ENCODE measurements around the gene EEIG1. TPM values are rescaled to one million over a fixed set of nuclear protein-coding genes. Genes with fewer than 3 reads are reported as not detected.

EEIG1 gene
- polyA plus RNA-seq, 1 donor (not counting 4 experiments of a cell fraction or from before 2014, with no cell fraction given) = 3.7 TPM

DNA sequence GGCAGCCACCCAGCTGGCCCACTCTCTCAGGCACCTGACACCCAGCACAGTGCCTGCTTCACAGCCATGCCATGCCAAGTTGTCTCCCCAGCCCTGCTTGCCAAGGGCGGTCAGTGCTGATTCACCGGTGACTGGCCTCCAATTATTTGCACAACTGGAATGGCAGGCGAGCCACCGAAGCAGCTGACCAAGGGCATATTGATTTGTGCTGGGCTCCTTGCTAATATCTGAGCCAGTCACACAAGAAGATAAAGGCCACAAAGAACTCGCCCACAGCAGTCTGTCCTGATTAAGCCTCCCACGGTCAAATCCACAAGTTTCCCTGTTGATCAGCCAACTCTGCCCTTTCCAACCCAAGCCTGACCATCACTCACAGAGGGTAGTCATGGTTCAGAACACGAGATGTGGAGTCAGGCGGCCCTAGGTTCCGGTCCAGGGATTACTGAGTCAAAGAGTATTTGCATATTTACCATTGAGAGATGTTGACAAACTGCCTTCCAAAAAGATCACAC lies 6.4 kb upstream of the EEIG1 start:
- Histone ChIP-seq H3K9ac (ENCODE audit: control insufficient read depth, extremely low read depth, insufficient read depth, low read length) (no peak overlapping the region), H3K4me1 (ENCODE audit: control insufficient read depth, extremely low read depth, insufficient read depth, low read length) (no peaks in the 10 kb centered on the region), H4K20me1 (ENCODE audit: control insufficient read depth, extremely low read depth, insufficient read depth, low read length) (no peaks in the 10 kb centered on the region), H3K27ac (ENCODE audit: control insufficient read depth, insufficient read depth, low read length) (no peak overlapping the region), H3K36me3 (ENCODE audit: control insufficient read depth in 2 of 2, extremely low read depth in 1 of 2, insufficient read depth in 2 of 2, low read length in 2 of 2) (no peaks in the 10 kb centered on the region), H2AFZ (ENCODE audit: control insufficient read depth, low read length) (no peak overlapping the region), H3K4me2 (ENCODE audit: control insufficient read depth, extremely low read depth, insufficient read depth, low read depth, low read length) (no peak overlapping the region), H3K4me3 (ENCODE audit: control insufficient read depth in 2 of 3, extremely low read depth in 1 of 3, insufficient read depth in 2 of 3, low read depth in 1 of 3, low read length in 3 of 3) (no peak overlapping the region), H3K79me2 (ENCODE audit: control insufficient read depth, insufficient read depth, low read length) (no peaks in the 10 kb centered on the region), H3K9me3 (ENCODE audit: control insufficient read depth, low read depth, low read length) (no peaks in the 10 kb centered on the region), H3K9me1 (ENCODE audit: control insufficient read depth, extremely low read depth, insufficient read depth, low read length) (no peaks in the 10 kb centered on the region), H3K27me3 (ENCODE audit: control insufficient read depth, extremely low read depth, insufficient read depth, low read length) (no peaks in the 10 kb centered on the region)
- dilution Hi-C loops (cut with MboI; ENCODE audit: extremely low pct_ligation_motif_present, low sequenced_read_pairs) = no loop called here
- no peak for DNase-seq (ENCODE audit: low read depth, low spot score)
- no peak for FAIRE-seq
- TF ChIP-seq EZH2 (IDR thresholded peaks at IDR 0.05; ENCODE audit: low read length) = no peak
- TF ChIP-seq, protein P1, sequence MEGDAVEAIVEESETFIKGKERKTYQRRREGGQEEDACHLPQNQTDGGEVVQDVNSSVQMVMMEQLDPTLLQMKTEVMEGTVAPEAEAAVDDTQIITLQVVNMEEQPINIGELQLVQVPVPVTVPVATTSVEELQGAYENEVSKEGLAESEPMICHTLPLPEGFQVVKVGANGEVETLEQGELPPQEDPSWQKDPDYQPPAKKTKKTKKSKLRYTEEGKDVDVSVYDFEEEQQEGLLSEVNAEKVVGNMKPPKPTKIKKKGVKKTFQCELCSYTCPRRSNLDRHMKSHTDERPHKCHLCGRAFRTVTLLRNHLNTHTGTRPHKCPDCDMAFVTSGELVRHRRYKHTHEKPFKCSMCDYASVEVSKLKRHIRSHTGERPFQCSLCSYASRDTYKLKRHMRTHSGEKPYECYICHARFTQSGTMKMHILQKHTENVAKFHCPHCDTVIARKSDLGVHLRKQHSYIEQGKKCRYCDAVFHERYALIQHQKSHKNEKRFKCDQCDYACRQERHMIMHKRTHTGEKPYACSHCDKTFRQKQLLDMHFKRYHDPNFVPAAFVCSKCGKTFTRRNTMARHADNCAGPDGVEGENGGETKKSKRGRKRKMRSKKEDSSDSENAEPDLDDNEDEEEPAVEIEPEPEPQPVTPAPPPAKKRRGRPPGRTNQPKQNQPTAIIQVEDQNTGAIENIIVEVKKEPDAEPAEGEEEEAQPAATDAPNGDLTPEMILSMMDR (optimal IDR thresholded peaks at IDR 0.05 in 1 of 3, IDR thresholded peaks at IDR 0.05 in 1 of 3, conservative IDR thresholded peaks at IDR 0.05 in 1 of 3; ENCODE audit: extremely low read depth in 1 of 3, insufficient read depth in 2 of 3, low read length in 3 of 3) = no peak

DNA sequence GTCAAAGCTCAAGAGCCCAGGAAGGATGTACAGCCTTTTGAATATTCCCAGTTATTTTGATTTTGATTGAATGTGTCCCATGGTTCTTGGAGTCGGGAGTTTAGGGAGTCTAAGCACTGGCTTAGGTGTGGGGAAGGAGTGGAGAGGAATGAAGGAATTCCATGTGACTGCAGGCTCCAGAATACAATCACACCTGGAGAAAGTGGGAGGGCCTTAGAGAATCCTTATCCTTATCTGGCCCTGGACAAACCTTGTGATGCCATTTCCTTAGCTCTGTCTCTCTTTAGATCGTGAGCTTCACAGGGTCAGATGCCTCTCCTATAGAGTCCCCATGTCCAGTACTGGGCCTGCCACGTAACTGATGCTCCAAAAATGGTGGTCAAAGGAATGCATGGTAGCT lies 4.2 kb upstream of the EEIG1 start:
- Histone ChIP-seq H3K4me1 (ENCODE audit: control insufficient read depth, extremely low read depth, insufficient read depth, low read length) (peaks cover 5% of the 10 kb centered on the region), H3K27ac (ENCODE audit: control insufficient read depth, insufficient read depth, low read length) (no peak overlapping the region), H4K20me1 (ENCODE audit: control insufficient read depth, extremely low read depth, insufficient read depth, low read length) (no peaks in the 10 kb centered on the region), H3K9me1 (ENCODE audit: control insufficient read depth, extremely low read depth, insufficient read depth, low read length) (no peaks in the 10 kb centered on the region), H3K27me3 (ENCODE audit: control insufficient read depth, extremely low read depth, insufficient read depth, low read length) (no peaks in the 10 kb centered on the region), H3K36me3 (ENCODE audit: control insufficient read depth in 2 of 2, extremely low read depth in 1 of 2, insufficient read depth in 2 of 2, low read length in 2 of 2) (no peaks in the 10 kb centered on the region), H2AFZ (ENCODE audit: control insufficient read depth, low read length) (no peak overlapping the region), H3K79me2 (ENCODE audit: control insufficient read depth, insufficient read depth, low read length) (no peaks in the 10 kb centered on the region), H3K9ac (ENCODE audit: control insufficient read depth, extremely low read depth, insufficient read depth, low read length) (no peak overlapping the region), H3K4me3 (ENCODE audit: control insufficient read depth in 2 of 3, extremely low read depth in 1 of 3, insufficient read depth in 2 of 3, low read depth in 1 of 3, low read length in 3 of 3) (no peak overlapping the region), H3K4me2 (ENCODE audit: control insufficient read depth, extremely low read depth, insufficient read depth, low read depth, low read length) (no peak overlapping the region), H3K9me3 (ENCODE audit: control insufficient read depth, low read depth, low read length) (no peaks in the 10 kb centered on the region)
- FAIRE-seq = no peak
- dilution Hi-C loops (cut with MboI; ENCODE audit: extremely low pct_ligation_motif_present, low sequenced_read_pairs) = no loop called here
- DNase-seq (ENCODE audit: low read depth, low spot score) = no peak
- TF ChIP-seq EZH2 (IDR thresholded peaks at IDR 0.05; ENCODE audit: low read length) = no peak
- TF ChIP-seq, protein P1 (optimal IDR thresholded peaks at IDR 0.05 in 1 of 3, IDR thresholded peaks at IDR 0.05 in 1 of 3, conservative IDR thresholded peaks at IDR 0.05 in 1 of 3; ENCODE audit: extremely low read depth in 1 of 3, insufficient read depth in 2 of 3, low read length in 3 of 3) = no peak
